IMR-90 (cell line): Measurements from ENCODE around the gene SLC6A15. TPM values are rescaled to one million over a fixed set of nuclear protein-coding genes. Genes with fewer than 3 reads are reported as not detected.

Experiments
- ATAC-seq: fragments of 200-7000 bp; cut with Tn5 transposase; 2 replicates; pipeline ENCODE4 v1.9.1; 2020; ENCODE audit warnings: low read depth, mild to moderate bottlenecking, moderate library complexity
- BruUV-seq: library from RNA; stranded (reverse); fragments of 400-500 nt; replicated peaks from 2 replicates; lab custom pipeline; 2021; lab: Mats Ljungman, UMichigan
- CTCF ChIA-PET: fragments of 300-600 bp; formaldehyde crosslinking; extraction: SDS; loops from one replicate; lab custom pipeline; 2021; ENCODE audit warnings: antibody characterized with exemption; lab: Yijun Ruan, JAX
- POLR2A ChIA-PET: fragments of 300-600 bp; sonication (Branson Sonifier 250); formaldehyde crosslinking; loops from one replicate; lab custom pipeline; 2022; ENCODE audit warnings: antibody characterized with exemption; ENCODE audit not compliant: unreplicated experiment; lab: Charles Lee
- DNase-seq: peaks from one replicate; pipeline ENCODE4 v3.0.0; 2013
- H2AFZ ChIP-seq: replicated peaks from 2 replicates; pipeline ENCODE3; 2013; ENCODE audit warnings: low read length, mild to moderate bottlenecking; ENCODE audit not compliant: poor library complexity
- H2AK5ac ChIP-seq: 2 replicates; pipeline ENCODE4 v1.6.1; 2013; ENCODE audit warnings: low read depth, low read length, inconsistent platforms
- H2AK9ac ChIP-seq: replicated peaks from 2 replicates; pipeline ENCODE3; 2013; ENCODE audit warnings: mild to moderate bottlenecking, low read depth, low read length, moderate library complexity; ENCODE audit not compliant: poor library complexity
- H2BK120ac ChIP-seq: 2 replicates; pipeline ENCODE4 v1.6.1; 2013; ENCODE audit warnings: low read depth, low read length, inconsistent platforms
- H2BK15ac ChIP-seq: 3 replicates; pipeline ENCODE4 v1.6.1; 2013; ENCODE audit warnings: low read depth, low read length, inconsistent platforms
- H2BK20ac ChIP-seq: 2 replicates; pipeline ENCODE4 v1.6.1; 2013; ENCODE audit warnings: low read depth, mild to moderate bottlenecking, inconsistent platforms, low read length, moderate library complexity
- H2BK5ac ChIP-seq: 2 replicates; pipeline ENCODE4 v1.6.1; 2013; ENCODE audit warnings: mild to moderate bottlenecking, low read depth, low read length, inconsistent platforms; ENCODE audit not compliant: poor library complexity, severe bottlenecking
- H3K14ac ChIP-seq: replicated peaks from 2 replicates; pipeline ENCODE4 v1.6.1; 2013; ENCODE audit warnings: low read depth, low read length, inconsistent platforms
- H3K18ac ChIP-seq: 2 replicates; pipeline ENCODE4 v1.6.1; 2013; ENCODE audit warnings: low read depth, low read length, control low read depth
- H3K23ac ChIP-seq: 2 replicates; pipeline ENCODE4 v1.6.1; 2013; ENCODE audit warnings: low read depth, low read length, inconsistent platforms
- H3K27ac ChIP-seq: 2 replicates; pipeline ENCODE4 v1.5.1; 2013; ENCODE audit warnings: mild to moderate bottlenecking, control low read depth, low read length; ENCODE audit not compliant: insufficient read depth
- H3K27me3 ChIP-seq: 2 replicates; pipeline ENCODE4 v1.6.1; 2013; ENCODE audit warnings: low read length; ENCODE audit not compliant: control insufficient read depth, insufficient read depth
- H3K36me3 ChIP-seq: 2 replicates; pipeline ENCODE4 v1.6.1; 2013; ENCODE audit warnings: low read length, mixed read lengths; ENCODE audit not compliant: control insufficient read depth, insufficient read depth
- H3K4ac ChIP-seq: 2 replicates; pipeline ENCODE4 v1.6.1; 2013; ENCODE audit warnings: low read depth, low read length, inconsistent platforms
- H3K4me1 ChIP-seq: 2 replicates; pipeline ENCODE4 v1.6.1; 2013; ENCODE audit warnings: low read length, mixed read lengths; ENCODE audit not compliant: control insufficient read depth, insufficient read depth
- H3K4me2 ChIP-seq: 2 replicates; pipeline ENCODE4 v1.6.1; 2013; ENCODE audit warnings: low read depth, mild to moderate bottlenecking, control low read depth, low read length, moderate library complexity
- H3K4me3 ChIP-seq: 2 replicates; pipeline ENCODE4 v1.5.1; 2013; ENCODE audit warnings: low read depth, mild to moderate bottlenecking, control low read depth, low read length, moderate library complexity; ENCODE audit not compliant: insufficient read depth
- H3K56ac ChIP-seq: 2 replicates; pipeline ENCODE4 v1.6.1; 2013; ENCODE audit warnings: low read length, inconsistent platforms; ENCODE audit not compliant: insufficient read depth; ENCODE audit errors: extremely low read depth
- H3K79me1 ChIP-seq, 2 experiments: 2 replicates each; pipeline ENCODE4 v1.6.1; 2013; ENCODE audit warnings: low read length in 2 of 2, inconsistent platforms in 1 of 2, low read depth in 1 of 2
- H3K9ac ChIP-seq: 2 replicates; pipeline ENCODE4 v1.6.1; 2013; ENCODE audit warnings: low read depth, low read length, control low read depth
- H3K9me1 ChIP-seq: 2 replicates; pipeline ENCODE4 v1.6.1; 2013; ENCODE audit warnings: low read length, inconsistent platforms; ENCODE audit not compliant: insufficient read depth
- H3K9me3 ChIP-seq: 2 replicates; pipeline ENCODE4 v1.6.1; 2013; ENCODE audit warnings: low read length; ENCODE audit not compliant: control insufficient read depth, insufficient read depth
- H4K20me1 ChIP-seq: 2 replicates; pipeline ENCODE4 v1.6.1; 2013; ENCODE audit warnings: low read length, inconsistent platforms; ENCODE audit not compliant: insufficient read depth
- H4K5ac ChIP-seq: 2 replicates; pipeline ENCODE4 v1.6.1; 2013; ENCODE audit warnings: mild to moderate bottlenecking, low read depth, low read length, control low read depth
- H4K8ac ChIP-seq, 2 experiments: 2 replicates each; pipeline ENCODE4 v1.6.1; 2013; ENCODE audit warnings: low read depth in 2 of 2, low read length in 2 of 2, control low read depth in 1 of 2, inconsistent platforms in 1 of 2
- H4K91ac ChIP-seq: 2 replicates; pipeline ENCODE4 v1.6.1; 2013; ENCODE audit warnings: low read depth, low read length, inconsistent platforms; ENCODE audit not compliant: insufficient read depth
- BHLHE40 ChIP-seq: fragments of 150-350 bp; IDR thresholded peaks from 2 replicates; pipeline ENCODE4 v1.6.1; 2016; ENCODE audit warnings: mild to moderate bottlenecking, low read depth, low read length
- CEBPB ChIP-seq: IDR thresholded peaks from 2 replicates; pipeline ENCODE4 v1.6.1; 2012; ENCODE audit warnings: low read depth, low read length, improper control_type of control experiment
- CHD1 ChIP-seq: IDR thresholded peaks from 2 replicates; pipeline ENCODE4 v1.6.1; 2012; ENCODE audit warnings: low read depth, low read length, improper control_type of control experiment
- CTCF ChIP-seq: conservative IDR thresholded peaks from 2 replicates; pipeline ENCODE4 v1.5.1; 2012; ENCODE audit warnings: mild to moderate bottlenecking, low read depth, low read length, improper control_type of control experiment
- FOS ChIP-seq: fragments of 150-350 bp; IDR thresholded peaks from 2 replicates; pipeline ENCODE4 v1.6.1; 2016; ENCODE audit warnings: low read depth, low read length
- MAFK ChIP-seq: IDR thresholded peaks from 2 replicates; pipeline ENCODE4 v1.6.1; 2012; ENCODE audit warnings: low read depth, low read length, improper control_type of control experiment
- MAZ ChIP-seq: IDR thresholded peaks from 2 replicates; pipeline ENCODE4 v1.6.1; 2012; ENCODE audit warnings: low read depth, mild to moderate bottlenecking, low read length, improper control_type of control experiment, moderate library complexity, borderline replicate concordance
- MXI1 ChIP-seq: IDR thresholded peaks from 2 replicates; pipeline ENCODE4 v1.6.1; 2012; ENCODE audit warnings: low read depth, mild to moderate bottlenecking, low read length, moderate library complexity, borderline replicate concordance
- NFE2L2 ChIP-seq: fragments of 150-350 bp; IDR thresholded peaks from 2 replicates; pipeline ENCODE4 v1.6.1; 2016; ENCODE audit warnings: low read depth, mild to moderate bottlenecking, low read length
- POLR2A ChIP-seq: IDR thresholded peaks from 2 replicates; pipeline ENCODE4 v1.6.1; 2012; ENCODE audit warnings: mild to moderate bottlenecking, low read depth, low read length
- RAD21 ChIP-seq: IDR thresholded peaks from 2 replicates; pipeline ENCODE4 v1.6.1; 2012; ENCODE audit warnings: low read length, improper control_type of control experiment
- RCOR1 ChIP-seq: IDR thresholded peaks from 2 replicates; pipeline ENCODE4 v1.6.1; 2012; ENCODE audit warnings: mild to moderate bottlenecking, low read length, improper control_type of control experiment; ENCODE audit not compliant: insufficient replicate concordance
- RFX5 ChIP-seq: IDR thresholded peaks from 2 replicates; pipeline ENCODE4 v1.8.0; 2012; ENCODE audit warnings: low read depth, mild to moderate bottlenecking, low read length, moderate library complexity
- SMC3 ChIP-seq: fragments of 150-350 bp; IDR thresholded peaks from 2 replicates; pipeline ENCODE4 v1.6.1; 2016; ENCODE audit warnings: low read depth, mild to moderate bottlenecking, antibody characterized with exemption, low read length, moderate library complexity
- USF2 ChIP-seq: fragments of 150-350 bp; IDR thresholded peaks from 2 replicates; pipeline ENCODE4 v1.6.1; 2017; ENCODE audit warnings: mild to moderate bottlenecking, antibody characterized with exemption, low read length, low read depth
- WGBS, 2 experiments: methylation state at CpG; one replicate each; pipeline versions ENCODE4 v1.1.5 to v1.1.7; 2013; ENCODE audit warnings: missing lambda C conversion rate in 2 of 2; ENCODE audit not compliant: insufficient read length in 1 of 2; ENCODE audit errors: extremely low coverage in 2 of 2; 5-methylcytosine and 5-hydroxymethylcytosine counted together
- dilution Hi-C: fragments of 300-500 bp; cut with HindIII; formaldehyde crosslinking; loops from one replicate; pipeline ENCODE4 v1.14.3; 2018; ENCODE audit warnings: low sequenced_read_pairs; ENCODE audit not compliant: unreplicated experiment
- in situ Hi-C: fragments of 300-500 bp; cut with MboI; formaldehyde crosslinking; loops from 3 replicates; pipeline ENCODE4 v1.14.3; 2019; ENCODE audit warnings: low sequenced_read_pairs, inconsistent platforms, mixed read lengths
- intact Hi-C: fragments of 100-400 bp; cut with micrococcal nuclease; formaldehyde crosslinking; loops from 2 replicates; pipeline ENCODE4 v1.10.0; 2022
- polyA plus RNA-seq, 3 experiments: library from polyadenylated mRNA; depleted of rRNA; stranded (reverse); fragments of >200 nt; gene quantifications; 2 replicates each; pipeline ENCODE4 v1.2.3, GENCODE V29; 2012; ENCODE audit warnings: low replicate concordance in 1 of 3
- total RNA-seq: library from RNA; depleted of rRNA; stranded (reverse); fragments of >200 nt; gene quantifications from 2 replicates; pipeline ENCODE4 v1.2.3, GENCODE V29; 2012
- TF ChIP-seq, protein P1 (sequence below): fragments of 150-350 bp; IDR thresholded peaks from 2 replicates; pipeline ENCODE4 v1.6.1; 2016; ENCODE audit warnings: low read depth, mild to moderate bottlenecking, low read length, moderate library complexity, borderline replicate concordance

SLC6A15 gene
- total and polyA plus RNA-seq, 2 of the 4 experiments (the other 2 are of a cell fraction): 0.32 to 0.72 TPM

- Histone ChIP-seq H3K56ac (no peak overlapping the region), H3K27ac (no peak overlapping the region), H3K9me3 (no peaks in the 10 kb centered on the region), H3K9ac (no peak overlapping the region), H2BK5ac (no peak overlapping the region), H4K20me1 (no peaks in the 10 kb centered on the region), H2BK120ac (no peak overlapping the region), H2BK15ac (no peak overlapping the region), H3K23ac (no peak overlapping the region), H4K8ac (no peak overlapping the region), H2BK20ac (no peak overlapping the region), H3K4me3 (no peak overlapping the region), H4K5ac (no peak overlapping the region), H3K9me1 (no peaks in the 10 kb centered on the region), H3K4me2 (no peak overlapping the region), H3K27me3 (no peaks in the 10 kb centered on the region), H3K4me1 (no peaks in the 10 kb centered on the region), H2AK9ac (no peak overlapping the region), H3K18ac (no peak overlapping the region), H2AK5ac (no peak overlapping the region), H3K4ac (no peak overlapping the region), H4K91ac (no peak overlapping the region), H3K14ac (no peak overlapping the region), H3K36me3 (no peaks in the 10 kb centered on the region), H3K79me1 (no peaks in the 10 kb centered on the region), H2AFZ (no peak overlapping the region)
- ATAC-seq (no peak), DNase-seq (no peak)
- in situ Hi-C loops (no loop called here), intact Hi-C loops (no loop called here), dilution Hi-C loops (no loop called here)
- no TSS peak for BruUV-seq
- CTCF ChIA-PET: interaction anchor here (0.8 to 4.4 kb wide), 5 partner anchors 144 to 183 kb away, joined by 3 to 33 read pairs (median 5); partner anchors contain the start of genes LRRIQ1 and TSPAN19
- TF ChIP-seq CTCF: no peak
- TF ChIP-seq CEBPB: no peak
- TF ChIP-seq CHD1: no peak
- TF ChIP-seq RAD21: no peak
- no peak for TF ChIP-seq FOS
- TF ChIP-seq BHLHE40: no peak
- TF ChIP-seq MXI1: no peak
- no peak for TF ChIP-seq RCOR1
- TF ChIP-seq NFE2L2: no peak
- TF ChIP-seq USF2: no peak
- TF ChIP-seq MAZ: no peak
- no peak for TF ChIP-seq POLR2A
- no peak for TF ChIP-seq MAFK
- no peak for TF ChIP-seq SMC3
- no peak for TF ChIP-seq RFX5
- TF ChIP-seq, protein P1, sequence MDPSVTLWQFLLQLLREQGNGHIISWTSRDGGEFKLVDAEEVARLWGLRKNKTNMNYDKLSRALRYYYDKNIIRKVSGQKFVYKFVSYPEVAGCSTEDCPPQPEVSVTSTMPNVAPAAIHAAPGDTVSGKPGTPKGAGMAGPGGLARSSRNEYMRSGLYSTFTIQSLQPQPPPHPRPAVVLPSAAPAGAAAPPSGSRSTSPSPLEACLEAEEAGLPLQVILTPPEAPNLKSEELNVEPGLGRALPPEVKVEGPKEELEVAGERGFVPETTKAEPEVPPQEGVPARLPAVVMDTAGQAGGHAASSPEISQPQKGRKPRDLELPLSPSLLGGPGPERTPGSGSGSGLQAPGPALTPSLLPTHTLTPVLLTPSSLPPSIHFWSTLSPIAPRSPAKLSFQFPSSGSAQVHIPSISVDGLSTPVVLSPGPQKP: no peak
- POLR2A ChIA-PET: no interaction called here
- WGBS, 2 experiments: no CpG with 5 or more reads among the region's 4 CpGs
Observed at GRCh38 chr12:84875241-84875640, 37.4 kb downstream of the SLC6A15 start.
